Measurements from ENCODE around the gene MED29. TPM values are rescaled to one million over a fixed set of nuclear protein-coding genes. Genes with fewer than 3 reads are reported as not detected.
A peak's percentile ranks its signal among the peaks of the same experiment; 100 is the strongest.

Gene MED29
- total RNA-seq, 2 donors from 2014 or later, result 23.1 to 40.9 TPM

GRCh38 chr19:39369200-39369599, 22.0 kb upstream of the MED29 start:
- Histone ChIP-seq H3K9me3 (no peaks in the 10 kb centered on the region), H3K4me3 (no peak overlapping the region), H3K36me3 (replicated peaks in 1 of 2; ENCODE audit: insufficient read depth in 1 of 2, low read depth in 2 of 2) (peaks cover 0 to 10% of the 10 kb centered on the region in 2 donors), H3K27me3 (no peaks in the 10 kb centered on the region), H3K27ac (no peak overlapping the region), H3K4me1 (peaks cover 8% of the 10 kb centered on the region)
- WGBS, 2 donors, result 72 to 73% methylated on average over 2 of the region's 2 CpGs
- ATAC-seq (no peak), DNase-seq (no peak)
- no peak for TF ChIP-seq POLR2A (IDR thresholded peaks at IDR 0.05)
- no peak for TF ChIP-seq CTCF (IDR thresholded peaks at IDR 0.05)
- intact Hi-C loops (cut with DNase I), result no loop called here

GRCh38 chr19:39370735-39371134, 20.4 kb upstream of the MED29 start:
- no peak overlapping the region for H3K4me3 ChIP-seq
- no peak for DNase-seq
- WGBS, 2 donors, result 87 to 89% methylated on average over 5 of the region's 5 CpGs
- no peak for ATAC-seq
- intact Hi-C loops (cut with DNase I), result no loop called here
- peaks cover 0 to 10% of the 10 kb centered on the region in 2 donors for H3K36me3 ChIP-seq (replicated peaks in 1 of 2; ENCODE audit: insufficient read depth in 1 of 2, low read depth in 2 of 2)
- H3K4me1 ChIP-seq, result peaks cover 8% of the 10 kb centered on the region
- H3K27ac ChIP-seq, result no peak overlapping the region
- TF ChIP-seq POLR2A (IDR thresholded peaks at IDR 0.05) (no peak), CTCF (IDR thresholded peaks at IDR 0.05) (no peak)
- H3K27me3 ChIP-seq, result no peaks in the 10 kb centered on the region
- H3K9me3 ChIP-seq, result no peaks in the 10 kb centered on the region

GRCh38 chr19:39372047-39372802, 19.0 kb upstream of the MED29 start:
- Histone ChIP-seq H3K27ac (peak overlapping the region; percentile 45 to 71 (median 65)), H3K4me1 (peaks cover 8% of the 10 kb centered on the region), H3K4me3 (no peak overlapping the region), H3K9me3 (no peaks in the 10 kb centered on the region), H3K27me3 (no peaks in the 10 kb centered on the region), H3K36me3 (replicated peaks in 1 of 2; ENCODE audit: insufficient read depth in 1 of 2, low read depth in 2 of 2) (peaks cover 0 to 19% of the 10 kb centered on the region in 2 donors)
- ATAC-seq (peak; percentile 82), DNase-seq (peak; percentile 54 to 77 (median 67))
- WGBS, 2 donors, result 64 to 69% methylated on average over 8 of the region's 8 CpGs
- intact Hi-C loops (cut with DNase I), result no loop called here
- TF ChIP-seq CTCF (IDR thresholded peaks at IDR 0.05) (no peak), POLR2A (IDR thresholded peaks at IDR 0.05) (no peak)

GRCh38 chr19:39372941-39373340, 18.2 kb upstream of the MED29 start:
- intact Hi-C loops (cut with DNase I), result no loop called here
- Histone ChIP-seq H3K36me3 (replicated peaks in 1 of 2; ENCODE audit: insufficient read depth in 1 of 2, low read depth in 2 of 2) (peaks cover 0 to 25% of the 10 kb centered on the region in 2 donors), H3K4me3 (no peak overlapping the region), H3K9me3 (no peaks in the 10 kb centered on the region), H3K27ac (peak overlapping the region; percentile 45 to 71 (median 65)), H3K4me1 (peaks cover 8% of the 10 kb centered on the region), H3K27me3 (no peaks in the 10 kb centered on the region)
- WGBS, 2 donors, result 62 to 77% methylated on average over 2 of the region's 2 CpGs
- ATAC-seq (no peak), DNase-seq (no peak)
- TF ChIP-seq CTCF (IDR thresholded peaks at IDR 0.05) (no peak), POLR2A (IDR thresholded peaks at IDR 0.05) (no peak)

GRCh38 chr19:39375929-39376328, 15.2 kb upstream of the MED29 start:
- no peak for TF ChIP-seq POLR2A (IDR thresholded peaks at IDR 0.05)
- no peak for TF ChIP-seq CTCF (IDR thresholded peaks at IDR 0.05)
- Histone ChIP-seq H3K9me3 (no peaks in the 10 kb centered on the region), H3K4me3 (no peak overlapping the region), H3K36me3 (replicated peaks in 1 of 2; ENCODE audit: insufficient read depth in 1 of 2, low read depth in 2 of 2) (peaks cover 5 to 32% of the 10 kb centered on the region in 2 donors), H3K27me3 (no peaks in the 10 kb centered on the region), H3K27ac (no peak overlapping the region), H3K4me1 (peaks cover 8% of the 10 kb centered on the region)
- ATAC-seq (no peak), DNase-seq (no peak)
- intact Hi-C loops (cut with DNase I), result no loop called here

All from body of pancreas (tissue), 4 donors.